ENCODE results near the gene ADAMTS14.

DNA sequence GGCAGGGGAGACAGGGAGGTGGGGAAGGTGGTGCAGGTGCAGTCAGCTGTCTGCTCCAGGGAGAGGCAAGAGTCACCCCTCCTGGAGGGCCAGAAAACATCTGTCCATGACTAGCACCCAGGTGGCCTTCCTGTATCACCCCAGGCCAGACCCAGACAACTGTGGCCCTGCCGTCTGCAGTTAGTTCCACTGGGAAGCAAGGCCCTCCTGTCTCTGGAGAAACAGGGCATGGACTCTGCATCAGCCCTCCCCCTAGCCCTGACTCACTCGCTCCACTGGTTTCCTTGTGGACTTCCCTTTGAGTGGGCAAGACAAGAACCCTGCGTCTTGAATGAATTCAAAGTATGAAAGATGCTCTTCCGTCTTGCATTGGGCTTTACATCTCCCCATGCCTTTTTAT is 100.3 kb downstream of the ADAMTS14 start:
- no peak for TF ChIP-seq POLR2A (IDR thresholded peaks at IDR 0.05; ENCODE audit: low read depth, low read length)
- TF ChIP-seq TAF1 (IDR thresholded peaks at IDR 0.05; ENCODE audit: borderline replicate concordance, low read depth, low read length): no peak

Data from GM12892 (cell line).